TTC549 (cell line): ENCODE results near the gene CTAG2.
"Not testable (repeated sequence)": the region's sequence is repeated elsewhere in the genome, so short reads cannot be mapped to it uniquely, and the experiment has no call there.

Experiments
- FAIRE-seq: peaks from 2 replicates; lab custom pipeline; 2012; peaks lifted over from hg19 to GRCh38; lab: Jason Lieb, UNC

Gene CTAG2

GRCh38 chrX:154653413-154653812 is at the start of gene CTAG2:
TSS of gene CTAG2 (minus strand) at chrX:154653579. CDS start at chrX:154653515, 64 bp downstream.
- not testable (repeated sequence) for FAIRE-seq

- FAIRE-seq, result no peak
Measured at GRCh38 chrX:154698630-154699248, 45.4 kb upstream of the CTAG2 start.

- FAIRE-seq, result no peak
Measured at GRCh38 chrX:154696676-154697045, 43.3 kb upstream of the CTAG2 start.

- no peak for FAIRE-seq
Measured at GRCh38 chrX:154695911-154696675, 42.7 kb upstream of the CTAG2 start.

GRCh38 chrX:154693394-154693793 is 40.0 kb upstream of the CTAG2 start:
- FAIRE-seq, result no peak

- FAIRE-seq, result not testable (repeated sequence)
Measured at GRCh38 chrX:154690438-154690837, 37.1 kb upstream of the CTAG2 start.

GRCh38 chrX:154672084-154672483 is 18.7 kb upstream of the CTAG2 start:
- FAIRE-seq, result not testable (repeated sequence)

GRCh38 chrX:154670848-154671247 is 17.5 kb upstream of the CTAG2 start:
- not testable (repeated sequence) for FAIRE-seq

GRCh38 chrX:154661899-154662298 is 8.5 kb upstream of the CTAG2 start:
- FAIRE-seq, result no peak

- FAIRE-seq, result no peak
Measured at GRCh38 chrX:154661170-154661569, 7.8 kb upstream of the CTAG2 start.

- FAIRE-seq, result no peak
Measured at GRCh38 chrX:154660541-154660940, 7.2 kb upstream of the CTAG2 start.

- no peak for FAIRE-seq
Measured at GRCh38 chrX:154658957-154659356, 5.6 kb upstream of the CTAG2 start.

- FAIRE-seq, result no peak
Measured at GRCh38 chrX:154658187-154658586, 4.8 kb upstream of the CTAG2 start.

- FAIRE-seq, result no peak
Measured at GRCh38 chrX:154657226-154657805, 3.9 kb upstream of the CTAG2 start.

- FAIRE-seq, result no peak
Measured at GRCh38 chrX:154655786-154656185, 2.4 kb upstream of the CTAG2 start.

- FAIRE-seq, result no peak
Measured at GRCh38 chrX:154655346-154655745, 2.0 kb upstream of the CTAG2 start.

GRCh38 chrX:154654925-154655324 is 1.5 kb upstream of the CTAG2 start:
- FAIRE-seq, result no peak

- no peak for FAIRE-seq
Measured at GRCh38 chrX:154654372-154654771, 993 bp upstream of the CTAG2 start.

- no peak for FAIRE-seq
Measured at GRCh38 chrX:154653048-154653401, 354 bp downstream of the CTAG2 start.

- no peak for FAIRE-seq
Measured at GRCh38 chrX:154652311-154653047, 900 bp downstream of the CTAG2 start.

GRCh38 chrX:154650221-154650510 is 3.2 kb downstream of the CTAG2 start:
- FAIRE-seq, result no peak

- FAIRE-seq, result no peak
Measured at GRCh38 chrX:154649503-154650220, 3.7 kb downstream of the CTAG2 start.

GRCh38 chrX:154648931-154649330 is 4.4 kb downstream of the CTAG2 start:
- no peak for FAIRE-seq
